Measurements from ENCODE around the gene GJA5. TPM values are rescaled to one million over a fixed set of nuclear protein-coding genes. Genes with fewer than 3 reads are reported as not detected.
"Not testable (repeated sequence)": the region's sequence is repeated elsewhere in the genome, so short reads cannot be mapped to it uniquely, and the experiment has no call there.

Gene GJA5
- total RNA-seq, 2 experiments from 2014 or later: not detected

GRCh38 chr1:147740391-147740790, 20.0 kb downstream of the GJA5 start:
- DNase-seq: no peak
- Mint-ChIP-seq H3K27me3 (ENCODE audit: low read depth) (no peaks in the 10 kb centered on the region), H3K4me3 (no peak overlapping the region), H3K9me3 (no peaks in the 10 kb centered on the region), H3K36me3 (ENCODE audit: low read depth) (no peaks in the 10 kb centered on the region), H3K27ac (no peak overlapping the region), H3K4me1 (ENCODE audit: low read depth) (no peaks in the 10 kb centered on the region)
- intact Hi-C loops (cut with micrococcal nuclease): no loop called here
- CTCF ChIA-PET: interaction anchor here (1.1 kb wide), 1 partner anchor 150 kb away, joined by 3 read pairs; no protein-coding TSS in a partner anchor

- no peak overlapping the region for H3K27ac Mint-ChIP-seq
- no peak overlapping the region for H3K4me3 Mint-ChIP-seq
- H3K9me3 Mint-ChIP-seq: no peaks in the 10 kb centered on the region
- H3K36me3 Mint-ChIP-seq (ENCODE audit: low read depth): no peaks in the 10 kb centered on the region
- intact Hi-C loops (cut with micrococcal nuclease): no loop called here
- CTCF ChIA-PET: no interaction called here
- no peak for DNase-seq
- H3K27me3 Mint-ChIP-seq (ENCODE audit: low read depth): no peaks in the 10 kb centered on the region
- peaks cover 2% of the 10 kb centered on the region for H3K4me1 Mint-ChIP-seq (ENCODE audit: low read depth)
Observed at GRCh38 chr1:147738739-147739476, 21.5 kb downstream of the GJA5 start.

- CTCF ChIA-PET: interaction anchor here (1.3 kb wide), 1 partner anchor 156 kb away, joined by 3 read pairs; no protein-coding TSS in a partner anchor
- DNase-seq: no peak
- Mint-ChIP-seq H3K36me3 (ENCODE audit: low read depth) (no peaks in the 10 kb centered on the region), H3K4me3 (no peak overlapping the region), H3K9me3 (no peaks in the 10 kb centered on the region), H3K4me1 (ENCODE audit: low read depth) (peaks cover 2% of the 10 kb centered on the region), H3K27ac (no peak overlapping the region), H3K27me3 (ENCODE audit: low read depth) (no peaks in the 10 kb centered on the region)
- intact Hi-C loops (cut with micrococcal nuclease): no loop called here
Observed at GRCh38 chr1:147738129-147738528, 22.3 kb downstream of the GJA5 start.

- intact Hi-C loops (cut with micrococcal nuclease): no loop called here
- Mint-ChIP-seq H3K36me3 (ENCODE audit: low read depth) (no peaks in the 10 kb centered on the region), H3K4me3 (no peak overlapping the region), H3K27ac (no peak overlapping the region), H3K27me3 (ENCODE audit: low read depth) (no peaks in the 10 kb centered on the region), H3K4me1 (ENCODE audit: low read depth) (peaks cover 2% of the 10 kb centered on the region), H3K9me3 (no peaks in the 10 kb centered on the region)
- CTCF ChIA-PET: interaction anchor here (1.3 kb wide), 1 partner anchor 157 kb away, joined by 3 read pairs; no protein-coding TSS in a partner anchor
- no peak for DNase-seq
Observed at GRCh38 chr1:147736883-147737282, 23.5 kb downstream of the GJA5 start.

- intact Hi-C loops (cut with micrococcal nuclease): no loop called here
- Mint-ChIP-seq H3K36me3 (ENCODE audit: low read depth) (no peaks in the 10 kb centered on the region), H3K27me3 (ENCODE audit: low read depth) (no peaks in the 10 kb centered on the region), H3K9me3 (no peaks in the 10 kb centered on the region), H3K4me3 (no peak overlapping the region), H3K4me1 (ENCODE audit: low read depth) (peaks cover 2% of the 10 kb centered on the region), H3K27ac (no peak overlapping the region)
- CTCF ChIA-PET: no interaction called here
- no peak for DNase-seq
Observed at GRCh38 chr1:147735423-147735822, 25.0 kb downstream of the GJA5 start.

GRCh38 chr1:147734291-147734841, 26.0 kb downstream of the GJA5 start:
- DNase-seq; H3K4me3 Mint-ChIP-seq; H3K36me3 Mint-ChIP-seq (ENCODE audit: low read depth); CTCF ChIA-PET; H3K4me1 Mint-ChIP-seq (ENCODE audit: low read depth); H3K27me3 Mint-ChIP-seq (ENCODE audit: low read depth); intact Hi-C loops (cut with micrococcal nuclease); H3K27ac Mint-ChIP-seq; H3K9me3 Mint-ChIP-seq: not testable (repeated sequence)

GRCh38 chr1:147729315-147729714, 31.1 kb downstream of the GJA5 start:
- Mint-ChIP-seq H3K9me3 (no peaks in the 10 kb centered on the region), H3K4me1 (ENCODE audit: low read depth) (no peaks in the 10 kb centered on the region), H3K4me3 (no peak overlapping the region), H3K27ac (no peak overlapping the region), H3K27me3 (ENCODE audit: low read depth) (no peaks in the 10 kb centered on the region), H3K36me3 (ENCODE audit: low read depth) (no peaks in the 10 kb centered on the region)
- intact Hi-C loops (cut with micrococcal nuclease): no loop called here
- no peak for DNase-seq
- CTCF ChIA-PET: no interaction called here

- Mint-ChIP-seq H3K27ac (no peak overlapping the region), H3K27me3 (ENCODE audit: low read depth) (no peaks in the 10 kb centered on the region), H3K36me3 (ENCODE audit: low read depth) (no peaks in the 10 kb centered on the region), H3K4me1 (ENCODE audit: low read depth) (peaks cover 3% of the 10 kb centered on the region), H3K4me3 (no peak overlapping the region), H3K9me3 (no peaks in the 10 kb centered on the region)
- CTCF ChIA-PET: interaction anchor here (0.7 kb wide), 1 partner anchor 158 kb away, joined by 3 read pairs; no protein-coding TSS in a partner anchor
- DNase-seq: no peak
- intact Hi-C loops (cut with micrococcal nuclease): no loop called here
Observed at GRCh38 chr1:147726168-147726567, 34.2 kb downstream of the GJA5 start.

GRCh38 chr1:147725685-147726084, 34.7 kb downstream of the GJA5 start:
- no peaks in the 10 kb centered on the region for H3K27me3 Mint-ChIP-seq (ENCODE audit: low read depth)
- intact Hi-C loops (cut with micrococcal nuclease): no loop called here
- CTCF ChIA-PET: interaction anchor here (0.6 to 2.4 kb wide), 3 partner anchors 159 to 647 kb away, joined by 3 to 8 read pairs (median 3); no protein-coding TSS in a partner anchor
- no peaks in the 10 kb centered on the region for H3K36me3 Mint-ChIP-seq (ENCODE audit: low read depth)
- peaks cover 3% of the 10 kb centered on the region for H3K4me1 Mint-ChIP-seq (ENCODE audit: low read depth)
- no peaks in the 10 kb centered on the region for H3K9me3 Mint-ChIP-seq
- H3K4me3 Mint-ChIP-seq: no peak overlapping the region
- DNase-seq: no peak
- H3K27ac Mint-ChIP-seq: no peak overlapping the region

GRCh38 chr1:147723691-147724323, 36.6 kb downstream of the GJA5 start:
- Mint-ChIP-seq H3K4me1 (ENCODE audit: low read depth) (peaks cover 3% of the 10 kb centered on the region), H3K9me3 (peaks cover 7% of the 10 kb centered on the region), H3K27me3 (ENCODE audit: low read depth) (no peaks in the 10 kb centered on the region), H3K36me3 (ENCODE audit: low read depth) (no peaks in the 10 kb centered on the region), H3K27ac (no peak overlapping the region), H3K4me3 (no peak overlapping the region)
- peak; percentile 43 for DNase-seq
- CTCF ChIA-PET: interaction anchor here (1.1 to 2.4 kb wide), 3 partner anchors 161 to 171 kb away, joined by 3 to 8 read pairs (median 4); no protein-coding TSS in a partner anchor
- intact Hi-C loops (cut with micrococcal nuclease): loop anchor here (1.0 kb wide), 1 partner anchor 168 kb away; no protein-coding TSS in a partner anchor

GRCh38 chr1:147722124-147722523, 38.3 kb downstream of the GJA5 start:
- Mint-ChIP-seq H3K27me3 (ENCODE audit: low read depth) (peaks cover under 1% of the 10 kb centered on the region), H3K4me3 (no peak overlapping the region), H3K4me1 (ENCODE audit: low read depth) (peaks cover 5% of the 10 kb centered on the region), H3K9me3 (peaks cover 8% of the 10 kb centered on the region), H3K27ac (no peak overlapping the region), H3K36me3 (ENCODE audit: low read depth) (no peaks in the 10 kb centered on the region)
- CTCF ChIA-PET: interaction anchor here (1.0 to 1.5 kb wide), 3 partner anchors 39 to 171 kb away, joined by 3 read pairs; no protein-coding TSS in a partner anchor
- no peak for DNase-seq
- intact Hi-C loops (cut with micrococcal nuclease): no loop called here

GRCh38 chr1:147721716-147722115, 38.7 kb downstream of the GJA5 start:
- Mint-ChIP-seq H3K4me3 (no peak overlapping the region), H3K27me3 (ENCODE audit: low read depth) (peaks cover 3% of the 10 kb centered on the region), H3K27ac (no peak overlapping the region), H3K9me3 (peaks cover 8% of the 10 kb centered on the region), H3K36me3 (ENCODE audit: low read depth) (no peaks in the 10 kb centered on the region), H3K4me1 (ENCODE audit: low read depth) (peaks cover 6% of the 10 kb centered on the region)
- no peak for DNase-seq
- CTCF ChIA-PET: interaction anchor here (1.0 to 1.5 kb wide), 2 partner anchors 167 to 171 kb away, joined by 3 read pairs; no protein-coding TSS in a partner anchor
- intact Hi-C loops (cut with micrococcal nuclease): no loop called here
